Superior temporal gyrus (tissue), 1 donor: ENCODE measurements around the gene GRPEL2.
A peak's percentile ranks its signal among the peaks of the same experiment; 100 is the strongest.

Experiments
- DNase-seq: peaks from one replicate; pipeline ENCODE4 v3.0.0-alpha.2; 2016; ENCODE audit errors: extremely low spot score

The GRPEL2 gene, protein sequence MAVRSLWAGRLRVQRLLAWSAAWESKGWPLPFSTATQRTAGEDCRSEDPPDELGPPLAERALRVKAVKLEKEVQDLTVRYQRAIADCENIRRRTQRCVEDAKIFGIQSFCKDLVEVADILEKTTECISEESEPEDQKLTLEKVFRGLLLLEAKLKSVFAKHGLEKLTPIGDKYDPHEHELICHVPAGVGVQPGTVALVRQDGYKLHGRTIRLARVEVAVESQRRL

DNA sequence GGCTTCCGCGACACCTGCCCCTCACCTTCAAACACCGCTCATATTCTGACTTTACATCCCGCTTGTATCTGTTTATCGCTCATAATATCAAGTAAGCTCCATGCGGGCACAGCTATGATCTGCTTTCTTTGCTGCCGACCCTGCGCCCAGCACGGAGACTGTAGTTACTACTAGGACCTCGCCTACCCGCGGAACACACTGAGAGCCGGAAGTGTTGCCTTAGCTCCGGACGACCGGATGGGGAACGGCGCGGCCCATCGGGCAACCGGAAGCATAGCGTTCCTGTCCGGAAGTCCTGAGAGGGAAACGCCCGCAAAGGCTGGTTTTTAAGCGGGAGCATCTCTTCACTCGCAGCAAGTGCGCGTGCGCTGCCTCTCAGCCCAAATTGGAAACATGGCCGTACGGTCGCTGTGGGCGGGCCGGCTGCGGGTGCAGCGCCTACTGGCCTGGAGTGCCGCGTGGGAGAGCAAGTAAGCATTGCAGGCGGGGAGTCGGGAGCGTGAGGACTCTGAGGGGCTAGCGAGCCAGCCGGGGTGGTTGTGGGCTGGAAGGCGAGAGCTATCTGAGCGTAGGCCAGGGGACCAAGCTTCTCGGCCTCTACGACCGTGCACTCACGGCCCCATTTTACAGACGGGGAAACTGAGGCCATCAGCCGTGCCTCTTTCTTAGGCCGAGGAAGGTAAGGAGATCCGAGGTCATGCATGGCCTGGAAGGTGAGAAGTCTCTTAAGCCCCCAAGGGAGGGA, at the start of gene GRPEL2:
Gene GRPEL2, plus strand, starts transcription at position 353 of the 745 bp plus-strand sequence. Its CDS starts 41 bp downstream, at position 394.
- peak; percentile 98 for DNase-seq

DNA sequence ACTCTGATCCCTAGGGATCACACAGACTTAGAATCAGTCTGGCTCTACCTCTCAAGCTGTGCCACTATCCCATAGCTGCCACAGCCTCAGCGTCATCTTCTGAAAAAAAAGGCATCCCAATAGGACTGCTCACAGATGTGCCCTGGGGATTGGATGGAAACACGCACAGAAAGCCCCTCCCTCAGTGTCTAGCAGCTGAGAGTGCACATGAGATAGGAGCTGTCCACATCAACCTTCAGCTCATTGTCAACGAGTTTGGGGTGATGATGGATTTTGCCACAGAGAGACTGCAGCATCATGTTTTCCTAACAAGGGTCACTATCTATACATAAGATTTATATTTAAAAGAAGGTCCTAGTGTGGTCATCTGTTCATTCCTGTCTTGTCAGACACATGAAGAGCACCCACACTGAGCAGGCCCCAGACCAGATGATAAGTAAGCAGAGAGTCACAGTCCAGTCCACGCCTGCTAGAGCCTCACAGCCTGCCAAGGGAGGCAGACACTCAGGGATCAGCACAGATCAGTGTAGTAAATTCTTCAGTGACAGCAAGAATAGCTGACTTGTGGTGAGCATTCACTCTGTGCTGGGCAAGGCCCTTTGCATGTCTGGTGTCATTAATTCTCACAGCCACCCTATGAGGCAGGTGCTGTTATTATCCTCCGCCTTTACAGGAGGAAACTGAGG, 47.8 kb upstream of the GRPEL2 start:
- DNase-seq: no peak

DNA sequence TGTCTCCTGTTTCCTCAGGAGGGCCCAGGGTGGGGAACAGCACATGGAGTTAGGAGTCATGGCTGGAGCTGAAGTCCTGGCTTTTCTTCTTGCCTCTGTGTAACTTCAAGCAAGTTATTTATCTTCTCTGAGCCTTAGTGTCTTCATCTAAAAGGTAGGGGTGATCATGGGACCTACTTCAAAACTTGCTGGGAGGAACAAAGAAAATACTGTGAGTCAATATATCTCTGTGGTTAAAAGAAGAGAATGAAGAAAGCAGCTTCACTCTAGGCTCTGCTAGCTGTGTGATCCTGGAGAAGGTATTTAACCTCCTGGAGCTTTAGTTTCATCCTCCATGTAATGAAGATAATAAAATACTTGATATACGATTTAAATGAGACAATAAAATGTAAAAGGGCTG, 47.1 kb upstream of the GRPEL2 start:
- no peak for DNase-seq

DNA sequence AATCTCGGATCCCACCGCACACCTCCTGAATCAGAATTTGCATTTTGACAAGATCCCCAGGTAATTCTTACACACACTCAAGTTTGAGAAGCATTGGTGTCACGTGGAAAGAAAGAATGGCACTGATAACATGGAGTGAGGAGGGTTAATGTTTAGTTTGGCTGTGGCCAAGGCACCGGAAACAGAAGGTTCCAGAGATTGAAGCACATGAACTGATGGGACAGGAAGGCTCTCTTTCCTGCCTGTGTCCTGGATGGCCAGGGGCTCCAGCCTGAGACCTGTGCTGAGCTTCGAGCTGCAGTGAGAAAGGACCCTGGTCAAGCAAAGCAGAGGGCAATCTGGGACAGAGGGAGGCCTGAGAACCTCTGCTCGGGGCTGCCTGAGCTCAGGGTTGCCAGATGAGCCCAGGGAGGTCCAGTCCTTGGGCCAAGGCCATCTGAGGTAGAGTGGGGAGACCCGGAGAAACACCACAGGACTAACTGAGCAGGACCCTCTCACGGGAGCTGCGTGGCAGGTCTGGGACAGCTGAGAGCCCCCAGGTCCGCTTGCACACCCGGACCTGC, 46.4 kb upstream of the GRPEL2 start:
- DNase-seq: no peak

DNA sequence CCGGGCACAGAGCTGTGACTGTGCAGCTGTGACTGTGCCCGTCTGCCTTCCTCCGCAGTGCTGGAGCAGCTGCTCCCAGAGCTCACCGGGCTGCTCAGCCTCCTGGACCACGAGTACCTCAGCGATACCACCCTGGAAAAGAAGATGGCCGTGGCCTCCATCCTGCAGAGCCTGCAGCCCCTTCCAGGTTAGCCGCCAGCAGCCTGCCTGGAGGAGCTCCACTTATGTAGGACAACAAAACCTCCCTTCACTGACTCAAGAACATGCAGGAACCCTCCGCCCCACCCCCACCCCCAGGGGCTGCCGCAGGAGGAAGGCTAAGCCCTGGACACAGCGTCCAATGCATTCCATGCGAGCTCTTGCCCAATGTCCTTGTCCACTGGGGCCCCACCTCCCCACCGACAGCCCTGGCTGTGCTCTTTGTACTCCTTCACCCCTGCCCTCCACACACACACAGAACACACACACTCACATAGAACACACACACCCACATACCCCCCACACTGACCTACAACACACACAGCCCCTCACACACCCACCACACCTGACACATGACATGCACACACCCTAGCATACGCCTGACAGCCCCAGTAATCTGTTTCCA, 45.7 kb upstream of the GRPEL2 start:
- no peak for DNase-seq

DNA sequence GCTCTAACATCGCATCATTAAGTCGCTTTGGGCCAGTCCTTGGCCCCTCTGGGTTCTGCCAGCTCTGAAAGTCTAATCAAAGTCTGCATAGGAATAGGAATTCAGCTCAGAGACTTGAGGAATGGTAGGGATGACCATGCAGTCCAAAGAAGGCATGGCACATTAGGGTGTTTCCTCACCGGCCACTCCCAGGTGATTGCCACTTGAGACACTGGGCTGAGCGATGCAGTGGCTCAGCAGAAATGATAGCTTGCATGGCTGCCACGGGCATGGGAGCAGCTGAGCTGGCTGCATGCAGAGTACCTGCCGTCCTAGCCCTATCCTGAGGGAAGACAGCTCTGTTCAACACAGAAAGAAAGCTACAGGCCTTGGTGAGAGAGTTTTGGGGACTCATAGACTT, 44.9 kb upstream of the GRPEL2 start:
- DNase-seq: no peak

DNA sequence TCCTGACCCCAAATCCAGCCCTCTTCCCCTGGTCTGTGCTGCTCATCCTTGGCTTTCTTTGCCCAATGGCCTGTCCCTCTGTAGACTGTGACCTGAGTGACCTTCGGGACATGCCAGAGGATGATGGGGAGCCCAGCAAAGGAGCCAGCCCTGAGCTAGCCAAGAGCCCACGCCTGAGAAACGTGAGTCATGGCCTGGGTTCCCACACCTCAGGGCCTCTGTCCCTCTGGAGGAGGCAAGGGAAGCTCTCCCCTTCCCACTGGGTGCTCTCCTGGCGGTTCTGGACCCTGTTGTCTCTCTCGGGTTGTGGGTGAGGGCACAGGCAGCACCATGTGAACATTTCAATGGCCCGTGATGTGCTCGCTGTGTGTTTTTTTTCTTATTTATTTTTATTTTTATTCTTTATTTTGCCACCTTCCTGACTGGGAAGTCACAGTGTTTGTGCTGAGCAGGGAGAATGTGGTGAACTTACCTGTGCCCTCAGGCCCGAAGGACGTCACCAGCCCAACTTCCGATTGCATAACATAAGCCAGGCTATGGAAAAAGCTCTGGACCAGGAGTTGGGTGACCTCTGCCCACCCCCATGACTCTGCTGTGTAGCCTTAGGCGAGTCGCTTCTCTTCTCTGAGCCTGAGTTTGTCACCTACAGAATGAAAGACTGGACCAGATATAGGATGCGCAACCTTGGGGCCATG, 44.1 kb upstream of the GRPEL2 start:
- no peak for DNase-seq

DNA sequence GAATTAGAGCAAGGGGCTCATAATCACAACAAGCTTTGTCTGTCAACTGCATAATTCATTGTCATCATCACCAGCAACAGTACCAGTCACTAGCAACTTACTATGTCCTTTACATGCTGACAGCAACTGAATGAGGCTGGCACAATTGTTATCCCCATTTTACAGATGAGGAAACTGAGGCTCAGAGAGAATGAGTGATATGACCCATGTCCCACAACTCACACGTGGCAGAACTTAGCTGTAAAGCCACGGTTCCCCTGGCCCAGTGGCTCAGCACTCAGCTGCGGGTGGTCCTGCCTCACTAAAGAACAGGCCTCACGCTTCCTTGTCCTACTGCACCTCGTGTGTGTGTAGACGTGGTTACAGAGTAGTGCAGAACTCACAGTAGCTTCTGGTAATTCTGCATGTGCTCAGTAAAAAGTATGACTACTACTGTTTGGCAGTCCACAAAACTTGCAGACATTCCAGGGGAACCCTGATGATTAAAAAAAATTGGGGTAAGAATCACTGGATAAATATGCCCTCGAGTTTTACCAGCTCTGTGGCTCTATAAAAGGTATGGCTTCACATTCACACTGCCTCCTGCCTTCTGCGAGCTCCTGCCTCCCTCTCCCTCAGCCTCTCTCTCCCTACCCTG, 43.4 kb upstream of the GRPEL2 start:
- no peak for DNase-seq

DNA sequence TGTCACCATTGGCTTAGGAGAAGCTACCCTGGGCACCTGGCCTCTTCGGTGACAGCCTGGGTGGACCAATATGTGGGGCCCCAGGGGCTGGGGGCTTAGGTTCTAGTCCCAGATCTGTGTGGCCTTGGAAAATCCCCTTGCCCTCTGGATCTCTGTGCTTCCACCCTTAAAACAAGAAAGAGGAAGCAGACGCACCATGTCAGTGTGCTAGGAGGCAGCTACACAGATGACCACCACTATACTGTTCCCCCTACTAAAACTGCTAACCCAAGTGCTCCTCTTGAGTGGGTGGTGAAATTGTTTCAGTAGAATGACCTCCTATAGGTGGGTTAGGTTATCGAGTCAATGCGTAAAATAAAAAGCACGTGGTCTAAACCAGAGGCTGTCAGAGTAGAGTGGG, 42.7 kb upstream of the GRPEL2 start:
- no peak for DNase-seq

DNA sequence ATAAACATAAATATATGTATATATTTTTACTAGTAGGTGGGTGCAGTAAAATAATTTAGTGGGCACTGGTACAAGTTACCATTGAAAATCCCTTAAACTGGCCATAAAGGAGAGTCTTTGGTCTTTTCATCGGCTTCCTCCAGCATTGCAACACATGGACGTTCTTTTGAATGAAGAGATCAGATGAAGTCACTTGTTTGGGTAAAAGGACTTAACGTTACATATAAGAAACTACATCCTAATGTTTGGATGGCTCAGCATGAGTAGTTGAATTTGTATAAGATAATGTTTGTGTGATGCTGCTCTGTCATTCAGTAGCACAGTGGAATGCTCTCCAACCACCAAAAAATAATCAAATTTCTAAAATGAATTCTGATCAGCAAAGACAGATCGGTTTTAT, 42.1 kb upstream of the GRPEL2 start:
- no peak for DNase-seq

DNA sequence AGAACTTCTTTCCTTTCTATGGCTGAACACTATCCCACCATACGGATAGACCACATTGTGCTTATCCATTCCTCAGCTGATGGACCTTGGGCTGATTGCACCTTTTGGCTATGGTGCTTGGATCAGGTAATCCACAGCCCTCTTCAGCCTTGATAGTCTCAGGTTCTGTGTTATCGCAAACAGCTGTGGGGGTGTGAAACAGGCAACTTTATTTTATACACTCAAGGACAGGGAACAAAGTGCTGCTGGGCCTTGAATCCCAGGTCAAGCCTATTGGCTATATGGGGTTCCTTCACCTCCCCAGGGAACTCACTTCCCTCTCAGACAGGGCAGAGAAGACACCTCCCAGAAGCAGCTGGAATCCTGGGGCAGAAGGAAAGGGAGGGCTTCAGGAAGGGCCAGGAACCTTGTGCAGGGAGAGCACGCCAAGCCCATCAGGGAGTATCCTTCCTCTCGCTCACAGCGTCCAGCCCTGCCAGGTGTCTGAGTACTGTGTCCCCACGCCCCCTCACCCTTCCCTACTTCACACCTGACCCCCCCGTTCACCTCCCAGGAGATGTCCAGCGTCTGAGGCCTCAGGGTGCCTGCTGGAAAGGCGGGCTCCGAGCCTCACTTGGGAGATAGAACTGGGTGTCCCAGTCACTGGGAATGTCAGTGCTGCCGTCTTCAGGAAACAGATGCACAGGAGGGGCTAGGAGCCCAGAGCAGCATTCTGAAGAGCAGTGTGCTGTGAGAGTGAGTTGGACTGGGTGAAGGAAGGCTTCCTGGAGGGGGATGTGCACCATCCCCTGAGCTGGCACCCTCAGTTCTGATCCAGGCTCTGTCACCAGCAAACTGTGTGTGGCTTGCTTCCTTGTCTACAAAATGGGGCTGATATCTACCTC, 40.9 kb upstream of the GRPEL2 start:
- no peak for DNase-seq

DNA sequence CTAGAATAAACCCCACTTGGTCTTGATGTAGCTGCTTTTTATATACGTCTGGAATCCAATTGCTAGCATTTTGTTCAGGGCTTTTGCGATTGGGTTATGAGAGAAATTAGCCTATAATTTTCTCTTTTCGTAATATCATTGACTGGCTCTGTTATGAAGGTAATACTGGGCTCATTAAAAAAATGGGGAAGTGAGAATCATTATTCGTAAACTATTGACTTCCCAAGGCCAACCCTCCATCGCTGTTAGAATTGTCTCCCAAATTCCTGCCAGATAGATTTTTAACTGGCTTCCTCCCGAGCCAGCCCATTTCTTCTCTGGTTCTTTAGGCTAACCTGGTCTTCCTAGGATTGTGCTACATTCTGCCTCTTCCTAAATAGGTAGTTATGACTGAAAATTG, 35.9 kb upstream of the GRPEL2 start:
- no peak for DNase-seq

DNA sequence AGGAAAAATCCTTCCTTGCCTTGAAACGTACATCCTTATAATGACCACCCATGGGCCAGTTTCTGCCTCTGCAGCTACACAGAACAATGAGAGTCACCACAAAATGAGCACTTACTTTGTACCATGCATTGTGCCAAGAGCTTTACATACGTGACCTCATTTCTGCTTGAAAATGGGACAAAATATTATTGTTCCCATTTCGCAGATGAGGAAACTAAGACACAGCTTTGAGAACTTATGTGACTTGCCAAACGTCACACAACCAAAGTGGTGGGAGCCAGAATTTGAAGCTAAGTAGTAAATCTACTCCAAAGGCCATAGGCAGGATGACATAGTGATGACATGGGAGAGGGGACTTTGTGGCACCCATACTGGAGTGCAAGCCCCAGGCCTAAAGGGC, 34.8 kb upstream of the GRPEL2 start:
- DNase-seq: no peak

DNA sequence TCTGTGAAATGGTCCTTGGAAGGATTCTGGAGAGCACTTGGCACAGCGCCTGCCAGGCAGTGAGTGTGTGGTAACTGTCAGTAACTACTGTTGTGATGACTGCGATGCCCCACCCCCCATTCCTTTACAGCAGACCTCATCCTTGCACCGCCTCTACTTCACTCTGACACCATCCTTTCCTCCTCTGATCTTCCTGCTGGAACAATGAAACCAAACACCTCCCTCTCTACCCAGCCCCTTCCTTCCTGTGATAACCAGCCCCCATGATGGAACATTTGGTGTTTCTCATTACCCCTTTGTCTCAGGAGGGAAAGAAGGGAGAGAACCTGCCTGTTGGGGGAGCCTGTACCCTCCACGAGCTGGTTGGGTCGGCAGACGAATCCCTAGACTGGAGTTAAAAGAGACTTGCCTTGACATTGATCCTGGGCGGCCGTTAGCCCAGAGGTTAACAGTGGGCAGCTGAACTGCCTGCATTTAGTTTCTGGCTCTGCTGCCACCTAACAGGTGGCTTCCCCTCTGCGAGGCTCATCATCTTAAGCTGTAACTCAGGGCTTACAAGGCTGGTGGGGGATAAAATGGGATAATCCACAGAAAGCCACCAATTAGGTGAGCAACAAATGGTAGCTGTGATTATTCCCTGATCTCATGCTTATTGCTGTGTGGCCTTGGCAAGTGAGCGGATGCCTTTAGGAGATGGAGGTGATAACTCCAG, 34.2 kb upstream of the GRPEL2 start:
- no peak for DNase-seq

DNA sequence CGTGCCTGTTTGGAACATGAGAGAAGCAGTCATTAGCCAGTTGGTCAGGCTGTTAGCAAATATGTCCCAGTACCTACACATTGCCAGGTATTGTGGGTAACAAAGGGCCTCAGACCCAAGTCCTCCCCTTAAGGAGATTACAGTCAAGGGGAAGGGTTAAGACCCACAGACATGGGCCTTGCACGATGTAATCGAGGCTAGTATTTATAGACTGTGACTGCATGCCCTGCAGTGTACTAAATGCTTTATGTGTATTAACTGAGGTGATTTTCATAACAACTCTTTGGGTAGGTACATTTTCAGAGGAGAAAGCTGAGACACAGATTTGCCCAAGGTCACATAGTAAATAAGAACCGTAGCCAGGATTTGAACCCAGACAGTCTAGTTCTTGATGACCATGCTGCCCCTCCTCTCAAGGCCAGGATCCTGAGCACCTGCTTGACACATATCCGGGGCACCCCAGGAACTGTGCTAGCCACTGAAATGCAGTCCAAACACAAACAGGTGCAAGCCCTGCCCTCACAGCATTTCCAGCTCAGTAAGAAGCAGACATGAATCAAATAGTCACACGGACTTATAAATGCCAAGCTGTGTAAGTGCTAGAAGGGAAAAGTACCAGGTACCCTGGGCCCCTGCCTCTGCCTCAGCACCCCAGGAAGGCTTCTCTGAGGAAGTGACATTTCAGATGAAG, 32.0 kb upstream of the GRPEL2 start:
- no peak for DNase-seq

DNA sequence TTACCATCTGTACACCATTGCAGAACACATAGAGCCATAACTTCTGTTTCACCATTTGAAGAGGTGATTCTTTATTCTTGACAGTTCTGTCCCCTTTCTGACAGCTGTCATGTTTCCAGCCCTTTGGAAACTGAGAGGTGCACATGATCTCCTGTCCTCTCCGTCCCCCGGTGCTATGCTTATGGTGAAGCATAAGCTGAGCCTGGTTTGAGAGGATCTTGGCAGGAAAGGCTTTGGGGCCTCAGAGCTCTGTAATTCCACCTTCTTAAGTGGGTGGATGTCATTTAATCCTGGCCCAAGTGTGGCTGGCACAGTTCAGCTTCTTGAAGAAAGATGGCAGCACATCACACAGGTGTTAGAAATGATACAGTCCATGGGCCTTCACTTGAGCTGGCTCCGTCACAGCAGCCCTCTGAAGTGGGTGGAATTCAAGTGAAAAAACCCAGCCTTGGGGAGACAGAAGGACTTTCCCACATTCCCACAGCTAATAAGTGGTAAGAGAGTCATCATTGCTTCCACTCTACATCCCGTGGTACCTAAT, 30.7 kb upstream of the GRPEL2 start:
- no peak for DNase-seq

DNA sequence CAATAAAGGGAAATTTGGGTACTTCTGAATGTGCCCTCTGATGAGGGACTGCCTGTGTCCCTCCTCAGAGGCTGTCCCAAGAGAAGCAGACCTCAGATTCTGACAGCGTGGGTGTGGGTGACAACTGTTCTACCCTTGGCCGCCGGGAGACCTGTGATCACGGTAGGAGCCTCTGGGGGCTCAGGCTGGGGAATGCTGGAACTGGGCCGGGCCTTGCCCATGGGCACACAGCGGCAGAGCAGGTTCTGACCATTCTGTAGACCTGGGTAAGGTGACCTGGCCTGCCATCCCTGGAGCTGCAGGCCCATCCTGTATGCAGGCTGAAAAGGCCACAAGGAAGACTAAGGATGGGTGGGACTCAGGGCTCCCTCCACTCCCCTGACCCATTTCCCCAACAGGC, 29.5 kb upstream of the GRPEL2 start:
- no peak for DNase-seq

DNA sequence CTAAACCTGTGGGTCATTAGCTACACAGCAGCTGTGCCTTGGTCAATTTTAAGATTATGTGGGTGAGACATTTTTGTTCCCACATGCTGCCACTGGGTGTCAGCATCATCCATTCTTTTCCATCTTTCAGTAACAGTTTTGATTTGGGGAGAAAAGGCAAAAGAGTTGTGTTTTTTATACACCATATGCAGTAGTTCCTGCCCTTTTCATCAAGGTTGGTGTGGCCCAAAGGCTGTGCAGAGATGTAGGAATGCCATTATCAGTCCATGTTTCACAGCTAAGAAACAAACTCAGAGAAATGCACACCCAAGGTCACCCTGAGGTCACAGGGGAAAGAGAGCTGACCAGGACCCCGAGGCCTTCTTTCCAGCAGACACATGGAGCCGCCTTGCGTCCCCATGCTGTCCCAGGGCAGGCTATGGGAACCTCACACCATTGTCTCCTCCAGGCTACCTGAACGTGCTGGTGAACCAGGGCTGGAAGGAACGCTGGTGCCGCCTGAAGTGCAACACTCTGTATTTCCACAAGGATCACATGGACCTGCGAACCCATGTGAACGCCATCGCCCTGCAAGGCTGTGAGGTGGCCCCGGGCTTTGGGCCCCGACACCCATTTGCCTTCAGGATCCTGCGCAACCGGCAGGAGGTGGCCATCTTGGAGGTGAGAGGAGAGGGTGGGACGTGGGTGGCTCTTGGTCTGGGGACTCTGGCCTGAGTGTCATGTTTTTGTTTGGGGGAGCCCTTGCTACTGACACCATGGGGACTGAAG, 27.8 kb upstream of the GRPEL2 start:
- DNase-seq: peak; percentile 78
